Hindlimb muscle (tissue), 1 donor: ENCODE measurements around the gene ALDH1A1. TPM values are rescaled to one million over a fixed set of nuclear protein-coding genes. Genes with fewer than 3 reads are reported as not detected.
"Not testable (repeated sequence)": the region's sequence is repeated elsewhere in the genome, so short reads cannot be mapped to it uniquely, and the experiment has no call there.

Source experiments
- DNase-seq: peaks from one replicate; pipeline ENCODE4 v3.0.0-alpha.2; 2013
- polyA plus RNA-seq: library from polyadenylated mRNA; unstranded; fragments of 120-200 nt; gene quantifications from one replicate; pipeline ENCODE4 v1.2.1, GENCODE V29; 2013; ENCODE audit not compliant: insufficient read length

The ALDH1A1 gene
- polyA plus RNA-seq, 1 donor = 30.8 TPM

GRCh38 chr9:72893437-72893836 is 59.4 kb downstream of the ALDH1A1 start:
- DNase-seq = no peak

- no peak for DNase-seq
These were observed 61.8 kb downstream of the ALDH1A1 start for GRCh38 chr9:72891043-72891442.

DNA sequence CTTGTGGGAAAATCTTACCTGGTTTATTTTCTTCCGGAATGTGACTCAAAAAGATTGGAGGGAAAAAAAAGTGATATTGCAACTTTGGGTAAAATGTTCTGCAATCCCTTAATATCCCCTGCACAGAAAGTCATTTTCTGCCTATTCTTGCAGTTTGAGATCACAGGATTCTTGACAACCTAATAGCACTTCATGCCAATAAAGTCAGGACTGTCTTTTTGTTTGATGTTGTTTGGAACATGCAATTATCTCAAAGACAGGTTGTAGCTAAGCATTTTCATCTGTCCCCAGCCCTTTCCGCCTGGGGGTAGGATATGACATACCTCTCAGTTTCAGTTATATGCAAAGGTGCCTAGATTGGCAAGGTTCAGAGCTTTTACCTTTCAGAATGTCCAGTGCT is 63.9 kb downstream of the ALDH1A1 start:
- DNase-seq = no peak

- DNase-seq = no peak
These were observed 64.8 kb downstream of the ALDH1A1 start for GRCh38 chr9:72888067-72888466.

DNA sequence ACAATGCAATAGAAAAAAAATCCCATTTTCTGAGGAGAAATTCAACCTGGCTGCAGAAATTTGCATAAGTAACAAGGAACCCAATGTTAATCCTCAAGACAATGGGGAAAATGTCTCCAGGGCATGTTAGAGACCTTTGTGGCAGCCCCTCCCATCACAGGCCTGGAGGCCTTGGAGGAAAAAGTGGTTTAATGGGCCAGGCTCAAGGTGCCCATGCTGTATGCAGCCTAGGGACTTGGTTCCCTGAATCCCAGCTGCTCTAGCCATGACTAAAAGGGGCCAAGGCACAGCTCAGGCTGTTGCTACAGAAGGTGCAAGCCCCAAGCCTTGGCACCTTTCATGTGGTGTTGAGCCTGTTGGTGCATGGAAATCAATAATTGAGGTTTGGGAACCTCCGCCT is 66.5 kb downstream of the ALDH1A1 start:
- DNase-seq = no peak

DNA sequence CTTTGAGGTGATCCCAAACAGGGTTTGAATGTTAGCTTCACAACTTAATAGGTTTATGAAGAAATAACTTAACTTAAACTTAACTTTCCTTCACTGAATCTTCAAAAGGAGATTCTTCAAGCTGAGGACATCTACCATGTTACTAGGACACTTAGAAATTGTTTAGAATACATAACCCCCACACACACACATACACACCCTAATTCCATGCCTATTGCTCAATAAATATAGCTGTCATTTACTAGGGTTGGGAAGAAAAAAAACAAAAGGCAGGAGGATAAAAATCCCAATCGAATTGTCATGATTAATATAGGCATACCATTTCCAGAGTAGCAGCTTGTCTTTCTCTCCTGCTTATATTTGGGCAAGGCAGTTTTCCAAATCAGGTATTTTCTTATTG is 68.3 kb downstream of the ALDH1A1 start:
- DNase-seq = no peak

DNA sequence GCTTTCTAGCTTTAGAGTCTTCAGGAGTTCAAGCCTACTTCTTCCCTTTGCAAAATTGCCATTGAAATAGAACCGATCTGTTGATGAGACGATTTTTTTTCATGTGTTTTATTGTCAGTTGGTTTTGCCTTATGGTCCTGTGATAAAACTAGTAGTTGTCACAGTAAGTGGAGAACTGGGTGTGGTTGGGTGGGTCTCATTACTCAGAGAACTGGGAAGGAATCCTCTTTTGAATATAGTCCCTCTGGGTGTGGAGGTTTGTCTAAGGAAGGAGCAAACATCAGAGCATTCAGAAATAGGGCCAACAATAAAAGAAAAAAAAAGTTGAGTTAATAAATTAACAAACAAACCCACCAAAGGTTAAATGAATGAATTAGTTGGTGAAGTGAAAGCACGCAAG is 69.0 kb downstream of the ALDH1A1 start:
- no peak for DNase-seq

GRCh38 chr9:72882117-72882775 is 70.6 kb downstream of the ALDH1A1 start:
- DNase-seq = no peak

DNA sequence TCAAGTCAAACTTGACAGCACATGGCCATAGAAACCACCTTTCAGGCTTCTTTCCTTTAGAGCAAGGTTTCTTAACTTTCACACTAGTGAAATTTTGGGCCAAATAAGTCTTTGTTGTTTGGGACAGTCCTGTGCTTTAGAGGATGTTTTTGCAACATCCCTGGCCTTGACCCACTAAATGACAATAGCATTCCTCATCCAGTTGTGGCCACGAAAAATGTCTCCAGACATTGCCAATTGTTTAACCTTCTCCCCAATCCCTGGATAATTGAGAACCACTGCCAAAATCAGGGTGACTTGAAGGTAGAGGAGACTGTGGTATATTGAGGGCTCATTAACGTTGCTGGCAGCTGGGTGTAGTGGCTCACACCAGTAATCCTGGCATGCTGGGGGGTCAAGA is 72.0 kb downstream of the ALDH1A1 start:
- no peak for DNase-seq

GRCh38 chr9:72875221-72875620 is 77.6 kb downstream of the ALDH1A1 start:
- DNase-seq = no peak

GRCh38 chr9:72874344-72874743 is 78.5 kb downstream of the ALDH1A1 start:
- no peak for DNase-seq

GRCh38 chr9:72873456-72873855 is 79.4 kb downstream of the ALDH1A1 start:
- DNase-seq = no peak

DNA sequence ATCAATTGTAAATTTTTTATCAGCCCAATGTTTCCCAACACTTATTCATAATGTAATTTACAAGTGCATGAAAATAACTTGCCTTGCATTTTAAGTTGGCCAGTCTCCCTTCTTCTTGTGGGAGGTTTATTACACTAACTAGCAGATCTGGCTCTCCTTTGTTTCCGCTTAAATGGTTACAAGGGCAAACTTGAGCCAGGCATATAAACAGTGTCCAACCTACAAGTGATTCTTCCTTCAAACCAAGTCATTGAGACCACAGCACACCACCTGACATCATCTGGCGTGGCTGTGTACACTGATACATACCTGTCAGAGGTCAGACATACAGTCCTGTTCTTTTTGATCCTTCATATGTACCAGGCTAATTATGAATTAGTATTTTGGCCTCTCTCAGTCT is 80.1 kb downstream of the ALDH1A1 start:
- no peak for DNase-seq

- no peak for DNase-seq
These were observed 81.2 kb downstream of the ALDH1A1 start for GRCh38 chr9:72871685-72872084.

DNA sequence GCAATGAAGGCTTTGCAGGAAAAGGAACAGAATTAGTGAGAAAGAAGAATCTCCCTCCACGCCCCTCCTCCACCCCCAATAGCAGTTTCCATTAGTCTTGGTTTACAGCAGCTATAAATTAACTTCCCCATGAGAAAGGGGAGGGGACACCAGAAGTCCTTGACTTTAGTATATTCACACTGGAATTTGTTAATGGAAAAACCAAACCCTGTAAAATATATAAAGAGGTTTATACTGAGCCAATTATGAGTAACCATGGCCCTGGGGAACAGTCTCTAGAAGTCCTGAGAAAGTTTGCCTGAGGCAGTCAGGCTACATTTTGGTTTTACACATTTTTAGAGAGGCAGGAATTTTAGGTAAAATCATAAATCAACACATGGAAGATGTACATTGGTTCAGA is 88.5 kb downstream of the ALDH1A1 start:
- no peak for DNase-seq

GRCh38 chr9:72863456-72864094 is 89.3 kb downstream of the ALDH1A1 start:
- no peak for DNase-seq

DNA sequence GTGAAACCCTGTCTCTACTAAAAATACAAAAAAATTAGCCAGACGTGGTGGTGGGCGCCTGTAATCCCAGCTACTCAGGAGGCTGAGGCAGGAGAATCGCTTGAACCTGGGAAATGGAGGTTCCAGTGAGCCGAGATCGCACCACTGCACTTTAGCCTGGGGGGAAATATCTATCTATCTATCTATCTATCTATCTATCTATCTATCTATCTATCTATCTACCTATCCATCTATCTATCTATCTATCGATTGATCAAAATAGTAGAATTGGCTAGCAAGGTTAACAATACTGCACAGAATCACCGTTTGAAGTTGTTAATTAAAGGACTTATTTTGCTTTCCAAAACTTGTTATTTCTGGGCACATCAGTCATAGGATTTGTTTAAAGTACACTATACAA is 90.1 kb downstream of the ALDH1A1 start:
- not testable (repeated sequence) for DNase-seq

- no peak for DNase-seq
These were observed 94.6 kb downstream of the ALDH1A1 start for GRCh38 chr9:72858089-72858912.

- no peak for DNase-seq
These were observed 95.2 kb downstream of the ALDH1A1 start for GRCh38 chr9:72857624-72857996.

DNA sequence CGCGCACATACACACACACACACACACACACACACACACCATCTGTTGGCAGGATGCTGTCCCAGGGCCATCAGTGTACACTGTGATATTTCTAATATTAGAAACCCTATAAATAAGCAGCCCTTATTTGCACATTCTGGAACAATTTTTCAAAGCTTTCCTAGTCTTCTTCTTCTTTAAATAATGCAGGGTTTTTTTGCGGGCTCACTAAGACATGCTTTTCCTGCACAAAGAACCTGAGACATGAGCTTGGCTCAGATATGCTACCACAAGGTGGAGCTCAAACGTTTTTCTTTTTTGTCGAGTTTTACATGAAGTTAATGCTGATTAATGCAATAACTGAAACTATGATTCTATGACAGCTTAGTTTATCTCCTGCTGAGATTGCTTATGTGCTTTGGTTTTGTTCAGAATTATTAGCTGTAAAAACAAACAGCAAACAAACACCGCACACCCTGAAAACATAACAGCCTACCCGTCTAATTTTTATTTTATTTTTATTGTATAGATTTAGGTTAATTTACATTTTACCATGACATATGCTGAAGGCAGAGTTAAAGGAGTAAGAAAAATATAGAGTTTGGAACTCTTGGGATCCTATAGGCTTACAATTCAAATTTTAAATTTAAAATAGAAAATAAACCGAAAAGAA is 95.8 kb downstream of the ALDH1A1 start:
- peak; percentile 79 for DNase-seq

DNA sequence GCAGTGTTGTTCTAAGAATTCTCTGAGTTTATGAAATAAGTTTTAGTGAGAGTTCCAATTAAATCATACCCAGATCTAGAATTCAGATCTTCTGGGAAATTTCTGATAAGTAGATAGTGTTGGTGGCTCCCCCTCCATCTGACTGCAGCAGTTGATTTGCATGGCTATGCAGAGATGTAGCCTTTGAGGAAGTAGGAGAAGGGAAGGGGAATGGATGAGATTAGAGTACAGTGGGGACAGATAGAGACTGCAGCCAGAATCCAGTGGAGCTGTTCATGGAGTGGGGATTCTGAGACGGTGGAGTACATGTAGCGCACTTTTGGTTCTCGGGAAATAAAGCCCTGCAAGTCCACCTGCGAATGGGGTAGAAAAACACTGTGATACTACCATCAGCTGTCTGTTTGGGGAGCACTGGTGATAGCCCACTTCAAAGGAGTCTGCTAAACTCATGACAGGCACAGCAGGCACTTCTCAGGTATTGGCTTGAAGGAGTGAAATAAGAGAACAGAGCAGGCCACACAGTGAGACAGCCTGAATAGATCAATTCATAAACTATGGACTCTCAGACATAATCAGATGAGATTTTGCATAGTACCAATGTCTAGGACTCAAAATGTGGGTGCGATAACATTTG is 96.8 kb downstream of the ALDH1A1 start:
- DNase-seq = no peak

GRCh38 chr9:72855321-72855720 is 97.5 kb downstream of the ALDH1A1 start:
- no peak for DNase-seq
